Neuronal stem cell (in vitro differentiated cells): ENCODE measurements around the gene GOLM1.

Source experiments
- DNase-seq: peaks from one replicate; pipeline ENCODE4 v3.0.0-alpha.2; 2013; ENCODE audit warnings: low spot score
- H2AFZ ChIP-seq: one replicate; pipeline ENCODE4 v1.6.1; 2013; ENCODE audit warnings: mild to moderate bottlenecking, low read length, inconsistent platforms
- H2AK5ac ChIP-seq: 2 replicates; pipeline ENCODE4 v1.6.1; 2013; ENCODE audit warnings: low read depth, mild to moderate bottlenecking, inconsistent platforms, low read length, moderate library complexity, mixed read lengths
- H2BK120ac ChIP-seq: 2 replicates; pipeline ENCODE4 v1.6.1; 2013; ENCODE audit warnings: low read depth, mild to moderate bottlenecking, inconsistent platforms, low read length, moderate library complexity, mixed read lengths
- H2BK12ac ChIP-seq: one replicate; pipeline ENCODE4 v1.6.1; 2013; ENCODE audit warnings: low read length, inconsistent platforms
- H2BK15ac ChIP-seq: 2 replicates; pipeline ENCODE4 v1.6.1; 2013; ENCODE audit warnings: mild to moderate bottlenecking, low read length, inconsistent platforms, mixed read lengths
- H2BK5ac ChIP-seq: one replicate; pipeline ENCODE4 v1.6.1; 2013; ENCODE audit warnings: inconsistent platforms, mild to moderate bottlenecking, low read length, moderate library complexity
- H3K14ac ChIP-seq: one replicate; pipeline ENCODE4 v1.6.1; 2013; ENCODE audit warnings: low read length, inconsistent platforms
- H3K18ac ChIP-seq: 2 replicates; pipeline ENCODE4 v1.6.1; 2013; ENCODE audit warnings: low read length, inconsistent platforms
- H3K23ac ChIP-seq: 2 replicates; pipeline ENCODE4 v1.6.1; 2013; ENCODE audit warnings: low read depth, mild to moderate bottlenecking, mixed read lengths, low read length, inconsistent platforms; ENCODE audit not compliant: poor library complexity
- H3K27ac ChIP-seq: replicated peaks from 3 replicates; pipeline ENCODE4 v1.5.1; 2013; ENCODE audit warnings: low read length, inconsistent platforms
- H3K27me3 ChIP-seq, 3 experiments: 2 replicates each; pipeline ENCODE4 v1.6.1; 2013; ENCODE audit warnings: low read length in 3 of 3, mild to moderate bottlenecking in 2 of 3, inconsistent platforms in 1 of 3, low read depth in 1 of 3, mixed read lengths in 1 of 3, moderate library complexity in 1 of 3; ENCODE audit not compliant: control insufficient read depth in 3 of 3, insufficient read depth in 3 of 3
- H3K36me3 ChIP-seq, 2 donors: replicated peaks in 1 of 2; 2 replicates each; pipeline ENCODE4 v1.6.1; 2013; ENCODE audit warnings: low read length in 2 of 2; ENCODE audit not compliant: control insufficient read depth in 2 of 2, insufficient read depth in 2 of 2
- H3K4ac ChIP-seq: 2 replicates; pipeline ENCODE4 v1.6.1; 2013; ENCODE audit warnings: inconsistent platforms, mild to moderate bottlenecking, low read length, moderate library complexity
- H3K4me1 ChIP-seq, 2 donors: 1 replicate in 1 of 2; 2 replicates in 1 of 2; pipeline ENCODE4 v1.6.1; 2013; ENCODE audit warnings: low read length in 2 of 2, low read depth in 1 of 2; ENCODE audit not compliant: control insufficient read depth in 2 of 2, insufficient read depth in 1 of 2
- H3K4me2 ChIP-seq: one replicate; pipeline ENCODE4 v1.6.1; 2013; ENCODE audit warnings: mild to moderate bottlenecking, low read length, inconsistent platforms; ENCODE audit not compliant: insufficient read depth, poor library complexity, severe bottlenecking
- H3K4me3 ChIP-seq, 2 donors: 2 replicates each; pipeline ENCODE4 v1.5.1; 2013; ENCODE audit warnings: low read length in 2 of 2, mild to moderate bottlenecking in 2 of 2, inconsistent platforms in 1 of 2, moderate library complexity in 1 of 2
- H3K79me1 ChIP-seq: one replicate; pipeline ENCODE4 v1.6.1; 2013; ENCODE audit warnings: low read depth, mild to moderate bottlenecking, inconsistent platforms, low read length, moderate library complexity
- H3K9ac ChIP-seq: one replicate; pipeline ENCODE4 v1.6.1; 2013; ENCODE audit warnings: mild to moderate bottlenecking, low read depth, low read length, inconsistent platforms; ENCODE audit not compliant: poor library complexity
- H3K9me3 ChIP-seq, 2 donors: replicated peaks in 1 of 2; 2 replicates each; pipeline versions ENCODE3 to v1.6.1; 2013; ENCODE audit warnings: low read length in 2 of 2, mild to moderate bottlenecking in 2 of 2, inconsistent platforms in 1 of 2, low read depth in 1 of 2, mixed read lengths in 1 of 2, moderate library complexity in 1 of 2; ENCODE audit not compliant: control insufficient read depth in 2 of 2, insufficient read depth in 1 of 2
- H4K8ac ChIP-seq: one replicate; pipeline ENCODE4 v1.6.1; 2013; ENCODE audit warnings: low read depth, mild to moderate bottlenecking, inconsistent platforms, low read length, moderate library complexity
- H4K91ac ChIP-seq: one replicate; pipeline ENCODE4 v1.6.1; 2013; ENCODE audit warnings: low read length, low read depth, mild to moderate bottlenecking, inconsistent platforms; ENCODE audit not compliant: poor library complexity
- WGBS, 2 donors: extraction: QIAGEN DNeasy Blood & Tissue Kit; methylation state at CpG; one replicate each; pipeline ENCODE4 v1.1.7; 2013; ENCODE audit warnings: missing lambda C conversion rate in 2 of 2, mixed read lengths in 1 of 2; ENCODE audit not compliant: insufficient read length in 2 of 2, insufficient replicate concordance in 1 of 2; ENCODE audit errors: extremely low coverage in 2 of 2; 5-methylcytosine and 5-hydroxymethylcytosine counted together

GOLM1 gene

GRCh38 chr9:86021166-86021565 is 78.2 kb downstream of the GOLM1 start:
- H3K79me1 ChIP-seq: no peaks in the 10 kb centered on the region
- no peak overlapping the region for H3K14ac ChIP-seq
- no CpG with 5 or more reads among the region's 6 CpGs for WGBS, 2 donors
- no peak overlapping the region for H3K4ac ChIP-seq
- H4K91ac ChIP-seq: no peak overlapping the region
- no peak overlapping the region for H3K4me3 ChIP-seq
- no peak overlapping the region for H2AK5ac ChIP-seq
- H3K9ac ChIP-seq: peak overlapping the region; percentile 12
- no peak overlapping the region for H3K27ac ChIP-seq
- no peaks in the 10 kb centered on the region for H3K27me3 ChIP-seq
- H2BK120ac ChIP-seq: no peak overlapping the region
- no peaks in the 10 kb centered on the region for H3K9me3 ChIP-seq
- no peak overlapping the region for H2BK15ac ChIP-seq
- H2AFZ ChIP-seq: no peak overlapping the region
- no peak overlapping the region for H4K8ac ChIP-seq
- H3K23ac ChIP-seq: no peak overlapping the region
- no peak overlapping the region for H2BK12ac ChIP-seq
- no peak overlapping the region for H2BK5ac ChIP-seq
- no peak for DNase-seq
- peaks cover 13 to 99% of the 10 kb centered on the region in 2 donors for H3K36me3 ChIP-seq
- no peak overlapping the region for H3K18ac ChIP-seq
- H3K4me1 ChIP-seq: peaks cover 0 to 5% of the 10 kb centered on the region in 2 donors
- H3K4me2 ChIP-seq: no peak overlapping the region

GRCh38 chr9:86020731-86021130 is 78.6 kb downstream of the GOLM1 start:
- H4K8ac ChIP-seq: no peak overlapping the region
- no peak overlapping the region for H2AK5ac ChIP-seq

GRCh38 chr9:86009133-86009532 is 90.2 kb downstream of the GOLM1 start:
- peaks cover 4 to 25% of the 10 kb centered on the region in 2 donors for H3K9me3 ChIP-seq
- H2AK5ac ChIP-seq: no peak overlapping the region
- WGBS, 2 donors: no CpG with 5 or more reads among the region's 2 CpGs
- H3K9ac ChIP-seq: no peak overlapping the region
- no peak overlapping the region for H2BK15ac ChIP-seq
- no peak overlapping the region for H3K4me2 ChIP-seq
- no peak for DNase-seq
- no peak overlapping the region for H2BK5ac ChIP-seq
- no peak overlapping the region for H3K27ac ChIP-seq
- no peak overlapping the region for H3K14ac ChIP-seq
- no peak overlapping the region for H3K4me3 ChIP-seq
- H4K91ac ChIP-seq: no peak overlapping the region
- H3K4me1 ChIP-seq: no peaks in the 10 kb centered on the region
- peaks cover 6 to 87% of the 10 kb centered on the region in 2 donors for H3K36me3 ChIP-seq
- no peak overlapping the region for H4K8ac ChIP-seq
- H2BK12ac ChIP-seq: no peak overlapping the region
- no peak overlapping the region for H3K18ac ChIP-seq
- no peaks in the 10 kb centered on the region for H3K79me1 ChIP-seq
- H3K23ac ChIP-seq: no peak overlapping the region
- no peak overlapping the region for H3K4ac ChIP-seq
- no peak overlapping the region for H2BK120ac ChIP-seq
- H3K27me3 ChIP-seq: no peaks in the 10 kb centered on the region
- H2AFZ ChIP-seq: no peak overlapping the region

More at GRCh38 chr9:86020731-86021130, 78.6 kb downstream of the GOLM1 start:
- H3K27ac ChIP-seq: no peak overlapping the region
- no peak overlapping the region for H3K14ac ChIP-seq
- no peak overlapping the region for H4K91ac ChIP-seq
- no peak overlapping the region for H2BK12ac ChIP-seq
- no peak overlapping the region for H3K4me3 ChIP-seq
- H3K4ac ChIP-seq: no peak overlapping the region
- no peaks in the 10 kb centered on the region for H3K9me3 ChIP-seq
- H2BK15ac ChIP-seq: no peak overlapping the region
- no peak overlapping the region for H3K4me2 ChIP-seq
- no peak overlapping the region for H2AFZ ChIP-seq
- H3K23ac ChIP-seq: no peak overlapping the region
- no peak overlapping the region for H2BK5ac ChIP-seq
- no peaks in the 10 kb centered on the region for H3K79me1 ChIP-seq
- H3K9ac ChIP-seq: no peak overlapping the region
- no CpG with 5 or more reads among the region's 1 CpG for WGBS, 2 donors
- DNase-seq: no peak
- H3K4me1 ChIP-seq: peaks cover 0 to 5% of the 10 kb centered on the region in 2 donors
- H3K18ac ChIP-seq: no peak overlapping the region
- no peaks in the 10 kb centered on the region for H3K27me3 ChIP-seq
- no peak overlapping the region for H2BK120ac ChIP-seq
- peaks cover 12 to 98% of the 10 kb centered on the region in 2 donors for H3K36me3 ChIP-seq

GRCh38 chr9:86005253-86005775 is 94.0 kb downstream of the GOLM1 start:
- Histone ChIP-seq H3K23ac (no peak overlapping the region), H2AK5ac (no peak overlapping the region), H2AFZ (no peak overlapping the region), H3K4ac (no peak overlapping the region), H3K36me3 (peaks cover 6 to 97% of the 10 kb centered on the region in 2 donors), H3K14ac (no peak overlapping the region), H3K27ac (no peak overlapping the region), H4K91ac (no peak overlapping the region), H2BK120ac (no peak overlapping the region), H2BK12ac (no peak overlapping the region), H3K4me1 (no peaks in the 10 kb centered on the region), H2BK15ac (no peak overlapping the region), H3K9ac (no peak overlapping the region), H3K4me2 (no peak overlapping the region), H2BK5ac (no peak overlapping the region), H3K18ac (no peak overlapping the region), H3K79me1 (no peaks in the 10 kb centered on the region), H4K8ac (no peak overlapping the region), H3K9me3 (peaks cover 4 to 49% of the 10 kb centered on the region in 2 donors), H3K4me3 (no peak overlapping the region), H3K27me3 (no peaks in the 10 kb centered on the region)
- DNase-seq: no peak
- WGBS, 2 donors: no CpG with 5 or more reads among the region's 1 CpG
